Measurements from ENCODE around the gene RANBP10. TPM values are rescaled to one million over a fixed set of nuclear protein-coding genes. Genes with fewer than 3 reads are reported as not detected.
A peak's percentile ranks its signal among the peaks of the same experiment; 100 is the strongest.

Gene RANBP10
- total and polyA plus RNA-seq, 2 of the 13 experiments (the other 11 are each of a cell fraction or from before 2014, with no cell fraction given): 9.2 to 22.7 TPM

- TF ChIP-seq ISX (CRISPR knock-in tag; conservative IDR thresholded peaks at IDR 0.05) (no peak), SRSF4 (IDR thresholded peaks at IDR 0.05; ENCODE audit: low read depth, low read length, poor library complexity, severe bottlenecking) (no peak), RAD51 (IDR thresholded peaks at IDR 0.05; ENCODE audit: borderline replicate concordance) (no peak), GPN1 (CRISPR knock-in tag; IDR thresholded peaks at IDR 0.05; ENCODE audit: borderline replicate concordance) (no peak), ZNF646 (CRISPR knock-in tag; IDR thresholded peaks at IDR 0.05) (no peak), TERF1 (CRISPR knock-in tag; IDR thresholded peaks at IDR 0.05) (no peak), GATAD1 (CRISPR knock-in tag; IDR thresholded peaks at IDR 0.05) (no peak), ZNF138 (CRISPR knock-in tag; IDR thresholded peaks at IDR 0.05; ENCODE audit: low read depth) (no peak), MYPOP (CRISPR knock-in tag; IDR thresholded peaks at IDR 0.05) (no peak), SKI (IDR thresholded peaks at IDR 0.05; ENCODE audit: partially characterized antibody) (peak; percentile 90), ZBTB7B (CRISPR knock-in tag; IDR thresholded peaks at IDR 0.05) (no peak), ZNF326 (CRISPR knock-in tag; IDR thresholded peaks at IDR 0.05; ENCODE audit: borderline replicate concordance) (no peak), THAP7 (CRISPR knock-in tag; IDR thresholded peaks at IDR 0.05) (no peak), ZNF75D (CRISPR knock-in tag; IDR thresholded peaks at IDR 0.05; ENCODE audit: borderline replicate concordance) (no peak), ZNF619 (CRISPR knock-in tag; IDR thresholded peaks at IDR 0.05) (peak; percentile 75; the same call in 1 of the 2 replicates)
Observed at GRCh38 chr16:67726106-67727034, 80.0 kb downstream of the RANBP10 start (continued).

Measured in HepG2 (cell line).